ENCODE measurements around the gene BANP.
"Not testable (repeated sequence)": the region's sequence is repeated elsewhere in the genome, so short reads cannot be mapped to it uniquely, and the experiment has no call there.

DNA sequence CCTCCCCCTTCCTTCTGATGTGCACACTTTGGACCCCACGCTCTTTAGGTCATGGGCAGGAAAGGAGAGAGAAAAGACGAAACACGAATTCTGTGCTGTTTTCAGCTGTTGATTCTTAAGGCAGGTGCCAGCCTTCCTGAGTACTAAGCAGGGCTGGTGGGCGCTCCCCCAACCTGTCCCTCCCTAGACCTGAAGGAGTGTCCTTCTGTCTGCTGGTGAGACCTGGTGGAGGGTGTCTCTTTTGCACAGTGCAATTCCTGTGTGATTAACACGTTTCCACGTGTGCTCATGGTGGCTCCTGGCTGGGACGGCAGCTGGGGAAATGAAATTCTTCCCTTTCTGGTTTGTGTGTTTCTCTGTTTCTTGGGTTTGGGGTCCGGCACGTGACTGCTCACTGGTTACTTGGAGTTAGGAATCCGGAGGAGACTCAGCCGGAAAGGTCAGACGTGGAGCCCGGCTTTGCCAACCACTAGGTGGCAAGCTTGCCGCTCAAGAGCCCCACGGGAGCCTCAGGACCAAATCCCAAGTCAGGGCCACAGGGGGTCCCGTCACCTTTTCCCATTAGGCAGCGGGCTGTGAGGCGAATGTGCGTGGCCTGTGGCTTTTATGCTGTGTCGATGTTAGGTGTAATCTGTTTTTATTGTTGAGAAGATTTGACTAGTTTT, 32.0 kb downstream of the BANP start:
- TF ChIP-seq, protein P1, sequence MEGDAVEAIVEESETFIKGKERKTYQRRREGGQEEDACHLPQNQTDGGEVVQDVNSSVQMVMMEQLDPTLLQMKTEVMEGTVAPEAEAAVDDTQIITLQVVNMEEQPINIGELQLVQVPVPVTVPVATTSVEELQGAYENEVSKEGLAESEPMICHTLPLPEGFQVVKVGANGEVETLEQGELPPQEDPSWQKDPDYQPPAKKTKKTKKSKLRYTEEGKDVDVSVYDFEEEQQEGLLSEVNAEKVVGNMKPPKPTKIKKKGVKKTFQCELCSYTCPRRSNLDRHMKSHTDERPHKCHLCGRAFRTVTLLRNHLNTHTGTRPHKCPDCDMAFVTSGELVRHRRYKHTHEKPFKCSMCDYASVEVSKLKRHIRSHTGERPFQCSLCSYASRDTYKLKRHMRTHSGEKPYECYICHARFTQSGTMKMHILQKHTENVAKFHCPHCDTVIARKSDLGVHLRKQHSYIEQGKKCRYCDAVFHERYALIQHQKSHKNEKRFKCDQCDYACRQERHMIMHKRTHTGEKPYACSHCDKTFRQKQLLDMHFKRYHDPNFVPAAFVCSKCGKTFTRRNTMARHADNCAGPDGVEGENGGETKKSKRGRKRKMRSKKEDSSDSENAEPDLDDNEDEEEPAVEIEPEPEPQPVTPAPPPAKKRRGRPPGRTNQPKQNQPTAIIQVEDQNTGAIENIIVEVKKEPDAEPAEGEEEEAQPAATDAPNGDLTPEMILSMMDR (IDR thresholded peaks at IDR 0.05; ENCODE audit: borderline replicate concordance, extremely low read depth, low read length, poor library complexity, severe bottlenecking), result peak; percentile 23
- TF ChIP-seq EZH2 (IDR thresholded peaks at IDR 0.05; ENCODE audit: borderline replicate concordance, low read depth, low read length, severe bottlenecking), result not testable (repeated sequence)
